Vagina (tissue), 2 donors: ENCODE results near the gene PDCD4. TPM values are rescaled to one million over a fixed set of nuclear protein-coding genes. Genes with fewer than 3 reads are reported as not detected.

Experiments used
- DNase-seq, 2 donors: peaks; one replicate each; pipeline ENCODE4 v3.0.0-alpha.2; 2017; ENCODE audit errors: extremely low spot score in 2 of 2
- H3K27ac ChIP-seq: fragments of 200-600 bp; sonication (generic); one replicate; pipeline ENCODE4 v1.5.1; 2019
- H3K27me3 ChIP-seq: fragments of 200-600 bp; sonication (generic); one replicate; pipeline ENCODE4 v1.5.1; 2019
- H3K36me3 ChIP-seq, 2 donors: fragments of 200-600 bp; sonication (generic); one replicate each; pipeline ENCODE4 v1.5.1; 2017 to 2019
- H3K4me1 ChIP-seq: fragments of 200-600 bp; sonication (generic); one replicate; pipeline ENCODE4 v1.5.1; 2019
- H3K4me3 ChIP-seq, 2 donors: fragments of 200-600 bp; sonication (generic); 1 replicate in 1 of 2; 2 replicates in 1 of 2; pipeline ENCODE4 v1.5.1; 2016 to 2019
- H3K9me3 ChIP-seq: fragments of 200-600 bp; sonication (generic); one replicate; pipeline ENCODE4 v1.5.1; 2019
- POLR2A ChIP-seq, 2 donors: fragments of 450-650 bp; IDR thresholded peaks; one replicate each; pipeline ENCODE4 v1.6.1; 2017; ENCODE audit warnings: antibody characterized with exemption in 2 of 2, mild to moderate bottlenecking in 2 of 2, moderate library complexity in 2 of 2
- POLR2AphosphoS5 ChIP-seq, 2 donors: sonication (generic); formaldehyde crosslinking; IDR thresholded peaks; one replicate each; pipeline ENCODE4 v1.9.0; 2017; ENCODE audit warnings: antibody characterized with exemption in 2 of 2, mild to moderate bottlenecking in 2 of 2, low read depth in 1 of 2; ENCODE audit not compliant: insufficient read depth in 1 of 2
- intact Hi-C: fragments of 100-400 bp; cut with DNase I; formaldehyde crosslinking; loops from one replicate; pipeline ENCODE4 v1.15.1; 2023
- total RNA-seq: library from RNA; depleted of rRNA; stranded (reverse); fragments of >200 nt; gene quantifications from one replicate; pipeline ENCODE4 v1.2.3, GENCODE V29; 2016
- TF ChIP-seq, protein P1 (sequence below), 3 experiments: fragments of 450-650 bp in 2 of 3; fragments of 200-600 bp in 1 of 3; sonication (generic) in 1 of 3; IDR thresholded peaks; one replicate each; pipeline ENCODE4 v1.5.1; 2017 to 2019; ENCODE audit warnings: antibody characterized with exemption in 3 of 3, mild to moderate bottlenecking in 2 of 3, moderate library complexity in 2 of 3

The PDCD4 gene
- total RNA-seq, 1 donor from 2014 or later = 110 TPM

DNA sequence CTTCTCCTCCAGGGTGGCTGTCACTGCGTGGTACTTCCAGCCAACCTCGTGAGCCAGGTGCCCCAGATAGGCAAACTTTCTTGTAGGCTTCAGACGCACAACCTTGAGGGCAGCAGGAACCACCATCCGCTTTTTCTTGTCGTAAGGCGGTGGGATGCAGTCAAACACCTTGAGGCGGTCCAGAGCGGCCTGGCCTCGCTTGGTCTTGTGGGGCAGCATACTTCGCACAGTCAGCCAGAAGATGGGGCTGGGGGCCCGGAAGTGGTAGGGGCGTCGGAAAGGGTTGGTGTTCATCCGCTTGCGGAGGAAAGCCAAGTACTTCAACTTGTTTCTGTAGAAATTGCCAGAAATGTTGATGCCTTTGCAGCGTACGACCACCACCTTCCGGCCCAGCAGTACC lies 65.0 kb downstream of the PDCD4 start:
- no peak overlapping the region for H3K4me3 ChIP-seq
- H3K4me1 ChIP-seq = peaks cover 40% of the 10 kb centered on the region
- H3K27ac ChIP-seq = no peak overlapping the region
- intact Hi-C loops = no loop called here
- no peak for DNase-seq
- no peak for TF ChIP-seq POLR2AphosphoS5 (IDR thresholded peaks at IDR 0.05; ENCODE audit: insufficient read depth in 1 of 2, low read depth in 1 of 2)
- TF ChIP-seq POLR2A (IDR thresholded peaks at IDR 0.05) = no peak
- TF ChIP-seq, protein P1, sequence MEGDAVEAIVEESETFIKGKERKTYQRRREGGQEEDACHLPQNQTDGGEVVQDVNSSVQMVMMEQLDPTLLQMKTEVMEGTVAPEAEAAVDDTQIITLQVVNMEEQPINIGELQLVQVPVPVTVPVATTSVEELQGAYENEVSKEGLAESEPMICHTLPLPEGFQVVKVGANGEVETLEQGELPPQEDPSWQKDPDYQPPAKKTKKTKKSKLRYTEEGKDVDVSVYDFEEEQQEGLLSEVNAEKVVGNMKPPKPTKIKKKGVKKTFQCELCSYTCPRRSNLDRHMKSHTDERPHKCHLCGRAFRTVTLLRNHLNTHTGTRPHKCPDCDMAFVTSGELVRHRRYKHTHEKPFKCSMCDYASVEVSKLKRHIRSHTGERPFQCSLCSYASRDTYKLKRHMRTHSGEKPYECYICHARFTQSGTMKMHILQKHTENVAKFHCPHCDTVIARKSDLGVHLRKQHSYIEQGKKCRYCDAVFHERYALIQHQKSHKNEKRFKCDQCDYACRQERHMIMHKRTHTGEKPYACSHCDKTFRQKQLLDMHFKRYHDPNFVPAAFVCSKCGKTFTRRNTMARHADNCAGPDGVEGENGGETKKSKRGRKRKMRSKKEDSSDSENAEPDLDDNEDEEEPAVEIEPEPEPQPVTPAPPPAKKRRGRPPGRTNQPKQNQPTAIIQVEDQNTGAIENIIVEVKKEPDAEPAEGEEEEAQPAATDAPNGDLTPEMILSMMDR (IDR thresholded peaks at IDR 0.05) = no peak
- no peaks in the 10 kb centered on the region for H3K36me3 ChIP-seq
- no peaks in the 10 kb centered on the region for H3K9me3 ChIP-seq
- H3K27me3 ChIP-seq = no peaks in the 10 kb centered on the region

DNA sequence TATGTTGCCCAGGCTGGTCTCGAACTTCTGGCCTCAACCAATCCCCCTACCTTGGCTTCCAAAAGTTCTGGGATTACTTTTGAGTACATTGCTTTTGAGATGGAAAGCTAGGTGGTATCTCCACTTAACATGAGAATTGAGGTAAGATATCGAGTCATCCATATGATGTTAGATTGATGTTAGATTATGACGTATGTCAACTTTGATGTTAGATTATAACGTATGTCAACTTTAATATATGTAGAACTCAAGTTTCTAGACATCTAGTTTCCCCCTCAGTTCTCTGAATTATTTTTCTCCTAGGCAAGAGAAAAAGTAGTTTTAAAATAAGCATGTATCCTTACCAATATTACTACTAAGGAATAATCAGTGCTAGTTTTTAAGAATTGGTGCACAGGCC lies 67.7 kb downstream of the PDCD4 start:
- no peaks in the 10 kb centered on the region for H3K36me3 ChIP-seq
- no peak overlapping the region for H3K4me3 ChIP-seq
- H3K9me3 ChIP-seq = no peaks in the 10 kb centered on the region
- H3K27me3 ChIP-seq = no peaks in the 10 kb centered on the region
- H3K27ac ChIP-seq = no peak overlapping the region
- DNase-seq = no peak
- no peak for TF ChIP-seq POLR2AphosphoS5 (IDR thresholded peaks at IDR 0.05; ENCODE audit: insufficient read depth in 1 of 2, low read depth in 1 of 2)
- no peak for TF ChIP-seq POLR2A (IDR thresholded peaks at IDR 0.05)
- TF ChIP-seq, protein P1 (IDR thresholded peaks at IDR 0.05) = no peak
- intact Hi-C loops = no loop called here
- peaks cover 24% of the 10 kb centered on the region for H3K4me1 ChIP-seq

DNA sequence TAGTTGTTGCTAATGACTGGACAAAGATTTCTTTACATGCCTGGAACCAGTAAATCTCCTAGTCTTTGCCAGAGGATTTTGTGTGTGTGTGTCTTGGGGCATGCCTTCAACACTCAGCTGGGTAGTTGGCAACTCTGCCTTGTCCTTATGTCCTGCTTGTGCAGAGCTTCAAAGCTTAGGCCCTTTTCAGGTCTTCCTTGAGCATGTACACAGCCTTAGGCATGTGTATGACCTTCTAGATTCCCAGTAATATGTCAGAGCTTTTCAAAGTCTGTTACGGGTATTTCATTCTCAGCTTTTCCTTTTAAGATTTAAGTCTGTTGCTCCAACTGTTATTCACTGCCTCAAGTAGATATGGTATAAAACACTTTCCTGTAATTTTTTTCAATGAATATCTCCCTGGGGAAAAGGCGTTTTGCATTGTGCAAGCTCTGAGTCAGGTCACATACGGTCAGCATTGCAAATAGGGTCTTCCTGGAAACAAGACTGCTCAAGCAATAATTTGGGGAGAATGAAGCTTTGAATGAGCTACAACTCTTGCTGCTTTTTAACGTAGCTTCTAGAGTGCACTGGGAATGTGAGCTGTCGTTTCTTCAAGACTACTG lies 73.2 kb downstream of the PDCD4 start:
- Histone ChIP-seq H3K4me1 (peaks cover 21% of the 10 kb centered on the region), H3K9me3 (no peaks in the 10 kb centered on the region), H3K27me3 (no peaks in the 10 kb centered on the region), H3K36me3 (no peaks in the 10 kb centered on the region), H3K4me3 (no peak overlapping the region), H3K27ac (no peak overlapping the region)
- no peak for DNase-seq
- TF ChIP-seq, protein P1 (IDR thresholded peaks at IDR 0.05) = no peak
- TF ChIP-seq POLR2A (IDR thresholded peaks at IDR 0.05) = no peak
- TF ChIP-seq POLR2AphosphoS5 (IDR thresholded peaks at IDR 0.05; ENCODE audit: insufficient read depth in 1 of 2, low read depth in 1 of 2) = no peak
- intact Hi-C loops = no loop called here

DNA sequence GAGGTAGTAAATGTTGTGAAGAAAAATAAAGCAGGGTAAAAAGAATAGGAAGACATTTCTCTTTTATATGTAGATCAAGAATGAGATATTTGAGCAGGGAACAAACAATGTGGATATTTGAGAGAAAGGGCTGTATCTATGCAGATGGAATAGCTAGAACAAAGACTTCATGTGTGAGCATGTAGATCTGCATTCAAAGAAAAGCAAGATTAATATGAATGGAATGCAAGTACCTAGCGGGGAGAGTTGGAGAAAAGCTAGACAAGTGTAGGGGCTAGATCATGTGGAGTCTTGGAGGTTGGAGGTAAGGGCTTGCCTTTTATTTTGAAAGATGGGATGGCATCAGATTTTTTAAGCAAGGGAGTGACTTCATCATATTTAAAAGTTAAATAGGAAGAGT lies 74.8 kb downstream of the PDCD4 start:
- intact Hi-C loops = no loop called here
- TF ChIP-seq POLR2AphosphoS5 (IDR thresholded peaks at IDR 0.05; ENCODE audit: insufficient read depth in 1 of 2, low read depth in 1 of 2) = no peak
- TF ChIP-seq, protein P1 (IDR thresholded peaks at IDR 0.05) = no peak
- no peak for TF ChIP-seq POLR2A (IDR thresholded peaks at IDR 0.05)

DNA sequence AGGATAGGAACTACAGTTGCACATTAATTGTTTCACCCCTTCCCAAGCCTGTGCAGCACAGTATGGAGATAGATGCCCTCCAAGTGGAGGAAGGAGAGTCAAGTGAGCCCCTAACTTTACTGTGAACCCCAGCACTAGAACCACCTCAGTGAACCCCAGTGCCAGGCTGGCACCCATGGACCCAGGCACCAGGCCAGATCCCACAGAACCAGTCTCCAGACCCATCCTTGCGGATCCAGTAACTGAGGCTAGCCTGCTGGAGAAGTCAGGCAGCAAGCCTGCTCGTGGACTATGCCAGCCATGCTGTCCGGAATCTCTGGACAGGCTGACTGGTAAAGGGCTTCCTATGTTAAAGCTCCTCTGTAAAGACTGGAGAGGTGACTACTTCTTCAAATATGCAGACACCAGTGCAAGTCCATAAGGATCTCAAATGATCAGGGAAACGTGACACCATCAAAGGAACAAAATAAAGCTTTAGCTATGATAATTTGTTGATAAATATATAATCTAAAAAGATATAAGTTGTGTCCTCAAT lies 75.4 kb downstream of the PDCD4 start:
- no peaks in the 10 kb centered on the region for H3K27me3 ChIP-seq
- H3K9me3 ChIP-seq = no peaks in the 10 kb centered on the region
- TF ChIP-seq, protein P1 (IDR thresholded peaks at IDR 0.05) = no peak
- TF ChIP-seq POLR2AphosphoS5 (IDR thresholded peaks at IDR 0.05; ENCODE audit: insufficient read depth in 1 of 2, low read depth in 1 of 2) = no peak
- TF ChIP-seq POLR2A (IDR thresholded peaks at IDR 0.05) = no peak
- no peak overlapping the region for H3K4me3 ChIP-seq
- intact Hi-C loops = no loop called here
- no peak overlapping the region for H3K27ac ChIP-seq
- H3K36me3 ChIP-seq = no peaks in the 10 kb centered on the region
- peaks cover 21% of the 10 kb centered on the region for H3K4me1 ChIP-seq
- DNase-seq = no peak

More for the DNA sequence above, 74.8 kb downstream of the PDCD4 start:
- no peaks in the 10 kb centered on the region for H3K9me3 ChIP-seq
- no peak for DNase-seq
- no peaks in the 10 kb centered on the region for H3K36me3 ChIP-seq
- no peaks in the 10 kb centered on the region for H3K27me3 ChIP-seq
- H3K4me3 ChIP-seq = no peak overlapping the region
- H3K27ac ChIP-seq = no peak overlapping the region
- H3K4me1 ChIP-seq = peaks cover 21% of the 10 kb centered on the region
